HEK293 (cell line): ENCODE data around the gene CADPS2.

Experiments used
- CTCF ChIA-PET: fragments of 350-600 bp; formaldehyde crosslinking; extraction: SDS; loops from one replicate; lab custom pipeline; 2021; ENCODE audit warnings: antibody characterized with exemption; lab: Yijun Ruan, JAX
- POLR2A ChIA-PET: fragments of 300-600 bp; formaldehyde crosslinking; extraction: SDS; loops from one replicate; lab custom pipeline; 2020; ENCODE audit warnings: antibody characterized with exemption, inconsistent platforms; lab: Yijun Ruan, JAX
- H3K27ac ChIP-seq: fragments of 200-500 bp; sonication (Bioruptor generic); 2 replicates; pipeline ENCODE4 v1.5.1; 2014; ENCODE audit warnings: low read depth, low read length, control low read depth, inconsistent platforms; ENCODE audit errors: extremely low read depth
- H3K36me3 ChIP-seq, 2 experiments: fragments of 200-500 bp in 1 of 2; sonication (Bioruptor generic) in 1 of 2; 1 replicate in 1 of 2; 2 replicates in 1 of 2; pipeline ENCODE4 v1.5.1; 2014 to 2017; ENCODE audit warnings: inconsistent platforms in 2 of 2, low read length in 2 of 2; ENCODE audit not compliant: control insufficient read depth in 2 of 2, insufficient read depth in 1 of 2
- H3K4me1 ChIP-seq: fragments of 200-500 bp; sonication (Bioruptor generic); 2 replicates; pipeline ENCODE4 v1.5.1; 2014; ENCODE audit warnings: mild to moderate bottlenecking, low read length, inconsistent platforms; ENCODE audit not compliant: control insufficient read depth, insufficient read depth
- H3K4me3 ChIP-seq: 2 replicates; pipeline ENCODE4 v1.5.1; 2011; ENCODE audit warnings: low read depth, mild to moderate bottlenecking, control low read depth, low read length, moderate library complexity
- H3K9me3 ChIP-seq: fragments of 200-500 bp; sonication (Bioruptor generic); 2 replicates; pipeline ENCODE4 v1.5.1; 2014; ENCODE audit warnings: low read depth, low read length, inconsistent platforms; ENCODE audit not compliant: control insufficient read depth, insufficient read depth
- EGR2 ChIP-seq: fragments of 450-650 bp; formaldehyde crosslinking; IDR thresholded peaks from 2 replicates; pipeline ENCODE4 v1.5.1; 2016; ENCODE audit warnings: low read depth, missing biosample characterization, missing genetic modification characterization
- GLI2 ChIP-seq: fragments of 450-650 bp; formaldehyde crosslinking; IDR thresholded peaks from 2 replicates; pipeline ENCODE4; 2017; ENCODE audit warnings: missing biosample characterization, missing genetic modification characterization, low read depth, borderline replicate concordance
- IKZF3 ChIP-seq: fragments of 450-650 bp; IDR thresholded peaks from 2 replicates; pipeline ENCODE4 v1.5.0; 2018; ENCODE audit warnings: missing biosample characterization, mild to moderate bottlenecking, missing genetic modification characterization, moderate library complexity
- KLF7 ChIP-seq: fragments of 450-650 bp; formaldehyde crosslinking; IDR thresholded peaks from 2 replicates; pipeline ENCODE4 v1.5.1; 2016; ENCODE audit warnings: missing biosample characterization, missing genetic modification characterization, borderline replicate concordance
- SCRT1 ChIP-seq: fragments of 450-650 bp; formaldehyde crosslinking; IDR thresholded peaks from 2 replicates; pipeline ENCODE4 v1.5.1; 2016; ENCODE audit warnings: missing biosample characterization, missing genetic modification characterization, borderline replicate concordance
- ZBTB1 ChIP-seq: fragments of 450-650 bp; formaldehyde crosslinking; IDR thresholded peaks from 2 replicates; pipeline ENCODE4 v1.5.1; 2016; ENCODE audit warnings: missing biosample characterization, missing genetic modification characterization
- ZBTB20 ChIP-seq: fragments of 450-650 bp; formaldehyde crosslinking; IDR thresholded peaks from 2 replicates; pipeline ENCODE4 v1.5.1; 2016; ENCODE audit warnings: missing biosample characterization, missing genetic modification characterization
- ZNF132 ChIP-seq: fragments of 450-650 bp; formaldehyde crosslinking; IDR thresholded peaks from 2 replicates; pipeline ENCODE4 v1.5.1; 2017; ENCODE audit warnings: missing biosample characterization, missing genetic modification characterization, borderline replicate concordance
- ZNF157 ChIP-seq: fragments of 450-650 bp; formaldehyde crosslinking; IDR thresholded peaks from 2 replicates; pipeline ENCODE4 v1.5.1; 2016; ENCODE audit warnings: missing biosample characterization, missing genetic modification characterization
- ZNF175 ChIP-seq: fragments of 450-650 bp; formaldehyde crosslinking; IDR thresholded peaks from 2 replicates; pipeline ENCODE4 v1.5.1; 2016; ENCODE audit warnings: missing biosample characterization, missing genetic modification characterization
- ZNF221 ChIP-seq: fragments of 450-650 bp; formaldehyde crosslinking; IDR thresholded peaks from 2 replicates; pipeline ENCODE4 v1.5.1; 2017; ENCODE audit warnings: missing biosample characterization, missing genetic modification characterization, borderline replicate concordance
- ZNF239 ChIP-seq: fragments of 450-650 bp; formaldehyde crosslinking; IDR thresholded peaks from 2 replicates; pipeline ENCODE4 v1.5.1; 2016; ENCODE audit warnings: missing biosample characterization, missing genetic modification characterization
- ZNF544 ChIP-seq: fragments of 450-650 bp; formaldehyde crosslinking; IDR thresholded peaks from 2 replicates; pipeline ENCODE4 v1.5.0; 2017; ENCODE audit warnings: missing biosample characterization, missing genetic modification characterization
- ZNF623 ChIP-seq: fragments of 450-650 bp; formaldehyde crosslinking; IDR thresholded peaks from 2 replicates; pipeline ENCODE4 v1.5.1; 2016; ENCODE audit warnings: missing biosample characterization, missing genetic modification characterization
- ZNF677 ChIP-seq: fragments of 450-650 bp; IDR thresholded peaks from 2 replicates; pipeline ENCODE4 v1.5.0; 2018; ENCODE audit warnings: missing biosample characterization, mild to moderate bottlenecking, missing genetic modification characterization, moderate library complexity
- ZNF792 ChIP-seq: fragments of 450-650 bp; formaldehyde crosslinking; IDR thresholded peaks from 2 replicates; pipeline ENCODE4 v1.5.1; 2016; ENCODE audit warnings: missing biosample characterization, missing genetic modification characterization
- TF ChIP-seq, protein P1 (sequence below): fragments of 450-650 bp; formaldehyde crosslinking; IDR thresholded peaks from 2 replicates; pipeline ENCODE4 v1.5.1; 2017; ENCODE audit warnings: missing biosample characterization, missing genetic modification characterization
- TF ChIP-seq, protein P2 (sequence below): sonication (generic); formaldehyde crosslinking; IDR thresholded peaks from 2 replicates; pipeline ENCODE4 v1.8.1; 2022; ENCODE audit warnings: mild to moderate bottlenecking, moderate library complexity, missing genetic modification reagents
- TF ChIP-seq, protein P3 (sequence below): fragments of 450-650 bp; formaldehyde crosslinking; IDR thresholded peaks from 2 replicates; pipeline ENCODE4 v1.5.1; 2017; ENCODE audit warnings: missing biosample characterization, missing genetic modification characterization
- TF ChIP-seq, protein P4 (sequence below): fragments of 450-650 bp; formaldehyde crosslinking; IDR thresholded peaks from 2 replicates; pipeline ENCODE4 v1.5.1; 2016; ENCODE audit warnings: missing biosample characterization, missing genetic modification characterization

The CADPS2 gene

DNA sequence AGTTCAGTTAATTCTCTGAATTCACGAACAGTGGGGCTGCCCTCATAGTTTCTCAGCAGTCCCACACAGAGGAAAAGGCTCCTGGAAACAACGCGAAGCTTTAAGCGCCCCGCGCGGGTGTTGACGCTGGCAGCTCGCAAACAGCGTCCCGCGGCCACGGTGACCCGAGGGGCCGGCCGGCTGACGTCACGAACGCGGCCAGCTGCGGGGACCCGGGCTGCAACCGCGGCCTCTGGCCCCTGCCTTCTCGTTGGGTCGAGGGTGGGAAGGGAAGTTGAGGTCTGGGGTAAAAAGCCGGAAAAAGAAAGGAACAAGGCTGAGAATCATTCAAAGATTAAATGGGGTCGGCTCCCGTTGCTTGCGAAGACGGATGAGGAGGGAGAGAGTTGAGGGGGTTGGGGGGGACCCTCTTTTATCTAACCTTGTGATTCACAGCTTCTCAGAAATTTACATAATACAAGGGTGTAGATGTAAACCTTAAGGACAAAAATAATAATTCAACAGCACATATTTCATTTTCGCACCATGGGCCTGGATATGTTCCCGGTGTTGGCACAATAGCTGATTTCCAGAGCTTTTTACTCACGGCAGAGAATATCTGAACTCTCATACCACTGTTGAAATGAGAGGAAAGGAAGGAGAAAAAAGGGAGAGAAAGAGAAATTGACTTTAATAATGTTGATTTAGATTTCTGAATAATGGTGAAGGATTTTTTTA is 574.4 kb downstream of the CADPS2 start:
- H3K9me3 ChIP-seq, result no peaks in the 10 kb centered on the region
- H3K4me3 ChIP-seq, result no peak overlapping the region
- H3K27ac ChIP-seq, result no peak overlapping the region
- no peaks in the 10 kb centered on the region for H3K4me1 ChIP-seq
- ChIA-PET CTCF (no interaction called here), POLR2A (no interaction called here)
- TF ChIP-seq, protein P1, sequence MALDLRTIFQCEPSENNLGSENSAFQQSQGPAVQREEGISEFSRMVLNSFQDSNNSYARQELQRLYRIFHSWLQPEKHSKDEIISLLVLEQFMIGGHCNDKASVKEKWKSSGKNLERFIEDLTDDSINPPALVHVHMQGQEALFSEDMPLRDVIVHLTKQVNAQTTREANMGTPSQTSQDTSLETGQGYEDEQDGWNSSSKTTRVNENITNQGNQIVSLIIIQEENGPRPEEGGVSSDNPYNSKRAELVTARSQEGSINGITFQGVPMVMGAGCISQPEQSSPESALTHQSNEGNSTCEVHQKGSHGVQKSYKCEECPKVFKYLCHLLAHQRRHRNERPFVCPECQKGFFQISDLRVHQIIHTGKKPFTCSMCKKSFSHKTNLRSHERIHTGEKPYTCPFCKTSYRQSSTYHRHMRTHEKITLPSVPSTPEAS (tag by site-specific recombination), result no peak
- TF ChIP-seq, protein P2, sequence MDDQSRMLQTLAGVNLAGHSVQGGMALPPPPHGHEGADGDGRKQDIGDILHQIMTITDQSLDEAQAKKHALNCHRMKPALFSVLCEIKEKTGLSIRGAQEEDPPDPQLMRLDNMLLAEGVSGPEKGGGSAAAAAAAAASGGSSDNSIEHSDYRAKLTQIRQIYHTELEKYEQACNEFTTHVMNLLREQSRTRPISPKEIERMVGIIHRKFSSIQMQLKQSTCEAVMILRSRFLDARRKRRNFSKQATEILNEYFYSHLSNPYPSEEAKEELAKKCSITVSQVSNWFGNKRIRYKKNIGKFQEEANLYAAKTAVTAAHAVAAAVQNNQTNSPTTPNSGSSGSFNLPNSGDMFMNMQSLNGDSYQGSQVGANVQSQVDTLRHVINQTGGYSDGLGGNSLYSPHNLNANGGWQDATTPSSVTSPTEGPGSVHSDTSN, result no peak
- TF ChIP-seq ZBTB1 (tag by site-specific recombination), result no peak
- TF ChIP-seq GLI2, result no peak
- no peak for TF ChIP-seq ZNF677 (tag by site-specific recombination)
- TF ChIP-seq ZNF544 (tag by site-specific recombination), result no peak
- TF ChIP-seq, protein P3, sequence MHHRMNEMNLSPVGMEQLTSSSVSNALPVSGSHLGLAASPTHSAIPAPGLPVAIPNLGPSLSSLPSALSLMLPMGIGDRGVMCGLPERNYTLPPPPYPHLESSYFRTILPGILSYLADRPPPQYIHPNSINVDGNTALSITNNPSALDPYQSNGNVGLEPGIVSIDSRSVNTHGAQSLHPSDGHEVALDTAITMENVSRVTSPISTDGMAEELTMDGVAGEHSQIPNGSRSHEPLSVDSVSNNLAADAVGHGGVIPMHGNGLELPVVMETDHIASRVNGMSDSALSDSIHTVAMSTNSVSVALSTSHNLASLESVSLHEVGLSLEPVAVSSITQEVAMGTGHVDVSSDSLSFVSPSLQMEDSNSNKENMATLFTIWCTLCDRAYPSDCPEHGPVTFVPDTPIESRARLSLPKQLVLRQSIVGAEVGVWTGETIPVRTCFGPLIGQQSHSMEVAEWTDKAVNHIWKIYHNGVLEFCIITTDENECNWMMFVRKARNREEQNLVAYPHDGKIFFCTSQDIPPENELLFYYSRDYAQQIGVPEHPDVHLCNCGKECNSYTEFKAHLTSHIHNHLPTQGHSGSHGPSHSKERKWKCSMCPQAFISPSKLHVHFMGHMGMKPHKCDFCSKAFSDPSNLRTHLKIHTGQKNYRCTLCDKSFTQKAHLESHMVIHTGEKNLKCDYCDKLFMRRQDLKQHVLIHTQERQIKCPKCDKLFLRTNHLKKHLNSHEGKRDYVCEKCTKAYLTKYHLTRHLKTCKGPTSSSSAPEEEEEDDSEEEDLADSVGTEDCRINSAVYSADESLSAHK, result no peak
- no peak for TF ChIP-seq KLF7 (tag by site-specific recombination)
- TF ChIP-seq EGR2, result no peak
- no peak for TF ChIP-seq SCRT1 (tag by site-specific recombination)
- no peak for TF ChIP-seq ZNF175
- TF ChIP-seq IKZF3 (tag by site-specific recombination), result no peak
- TF ChIP-seq ZNF132 (tag by site-specific recombination), result no peak
- no peak for TF ChIP-seq ZNF792
- TF ChIP-seq, protein P4, sequence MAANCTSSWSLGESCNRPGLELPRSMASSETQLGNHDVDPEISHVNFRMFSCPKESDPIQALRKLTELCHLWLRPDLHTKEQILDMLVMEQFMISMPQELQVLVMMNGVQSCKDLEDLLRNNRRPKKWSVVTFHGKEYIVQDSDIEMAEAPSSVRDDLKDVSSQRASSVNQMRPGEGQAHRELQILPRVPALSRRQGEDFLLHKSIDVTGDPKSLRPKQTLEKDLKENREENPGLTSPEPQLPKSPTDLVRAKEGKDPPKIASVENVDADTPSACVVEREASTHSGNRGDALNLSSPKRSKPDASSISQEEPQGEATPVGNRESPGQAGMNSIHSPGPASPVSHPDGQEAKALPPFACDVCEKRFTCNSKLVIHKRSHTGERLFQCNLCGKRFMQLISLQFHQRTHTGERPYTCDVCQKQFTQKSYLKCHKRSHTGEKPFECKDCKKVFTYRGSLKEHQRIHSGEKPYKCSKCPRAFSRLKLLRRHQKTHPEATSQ (tag by site-specific recombination), result no peak
- TF ChIP-seq ZNF157 (tag by site-specific recombination), result no peak
- no peak for TF ChIP-seq ZNF623 (tag by site-specific recombination)
- TF ChIP-seq ZNF239 (tag by site-specific recombination), result no peak
- TF ChIP-seq ZBTB20 (tag by site-specific recombination), result no peak
- no peak for TF ChIP-seq ZNF221 (tag by site-specific recombination)
- no peaks in the 10 kb centered on the region for H3K36me3 ChIP-seq
